Loucy (cell line): ENCODE results near the gene FOXP1.

ENCODE experiments used
- CTCF ChIP-seq: fragments of 200-600 bp; sonication (generic); conservative IDR thresholded peaks from 2 replicates; pipeline ENCODE4 v1.5.1; 2014; ENCODE audit warnings: mild to moderate bottlenecking, antibody characterized with exemption, low read length
- EZH2phosphoT487 ChIP-seq: fragments of 200-600 bp; IDR thresholded peaks from 2 replicates; pipeline ENCODE4 v1.6.1; 2018; ENCODE audit warnings: antibody characterized with exemption, mild to moderate bottlenecking, moderate library complexity, borderline replicate concordance

DNA sequence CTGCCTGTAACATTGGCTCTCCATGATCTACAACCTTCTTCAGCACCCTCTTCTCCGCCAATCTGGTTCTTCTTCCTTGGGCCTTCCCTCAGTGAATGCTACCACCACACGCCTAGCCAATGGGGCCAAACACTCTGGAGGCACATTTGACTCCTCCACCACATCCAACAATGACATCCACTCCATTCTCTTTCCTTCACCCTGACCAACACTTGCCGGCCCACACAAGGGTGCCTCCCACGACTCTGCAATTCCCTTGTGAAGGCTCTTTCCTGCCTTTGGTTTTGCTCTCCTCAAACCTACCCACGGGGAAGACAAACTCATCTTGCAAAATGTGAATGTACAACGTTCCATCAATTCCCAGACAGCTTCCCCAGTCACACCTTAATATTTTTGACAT, 263.8 kb downstream of the FOXP1 start:
- TF ChIP-seq CTCF, result no peak
- no peak for TF ChIP-seq EZH2phosphoT487
